Left renal cortex interstitium (tissue), 4 donors: ENCODE measurements around the gene OR9Q1. TPM values are rescaled to one million over a fixed set of nuclear protein-coding genes. Genes with fewer than 3 reads are reported as not detected.

Experiments used
- DNase-seq, 4 donors: peaks; one replicate each; pipeline ENCODE4 v3.0.0-alpha.2; 2013; ENCODE audit warnings: low read depth in 4 of 4, low spot score in 2 of 4, missing footprints in 1 of 4
- polyA plus RNA-seq, 4 donors: library from polyadenylated mRNA; unstranded; fragments of 120-200 nt; gene quantifications; one replicate each; pipeline ENCODE4 v1.2.1, GENCODE V29; 2013; ENCODE audit not compliant: insufficient read length in 4 of 4

Gene OR9Q1
- polyA plus RNA-seq, 4 donors, result not detected

- DNase-seq, result no peak
These were observed 199.0 kb downstream of the OR9Q1 start for GRCh38 chr11:58222721-58223120.

- no peak for DNase-seq
These were observed 204.4 kb downstream of the OR9Q1 start for GRCh38 chr11:58227956-58228615.

Other genes starting within 250 kb of the OR9Q1 start
- not detected for gene OR6Q1, start 7.1 kb downstream of the OR9Q1 start, polyA plus RNA-seq
- gene OR9I1, start 101.6 kb downstream of the OR9Q1 start, polyA plus RNA-seq, result not detected
- not detected for gene OR9Q2, start 165.2 kb downstream of the OR9Q1 start, polyA plus RNA-seq
- not detected for gene OR1S2, start 180.3 kb downstream of the OR9Q1 start, polyA plus RNA-seq
- not detected for gene OR1S1, start 188.8 kb downstream of the OR9Q1 start, polyA plus RNA-seq
- gene OR10Q1, start 205.0 kb downstream of the OR9Q1 start, polyA plus RNA-seq, result not detected
- gene OR10W1, start 244.4 kb downstream of the OR9Q1 start, polyA plus RNA-seq, result not detected